ENCODE measurements around the gene AGBL1.

The AGBL1 gene

DNA sequence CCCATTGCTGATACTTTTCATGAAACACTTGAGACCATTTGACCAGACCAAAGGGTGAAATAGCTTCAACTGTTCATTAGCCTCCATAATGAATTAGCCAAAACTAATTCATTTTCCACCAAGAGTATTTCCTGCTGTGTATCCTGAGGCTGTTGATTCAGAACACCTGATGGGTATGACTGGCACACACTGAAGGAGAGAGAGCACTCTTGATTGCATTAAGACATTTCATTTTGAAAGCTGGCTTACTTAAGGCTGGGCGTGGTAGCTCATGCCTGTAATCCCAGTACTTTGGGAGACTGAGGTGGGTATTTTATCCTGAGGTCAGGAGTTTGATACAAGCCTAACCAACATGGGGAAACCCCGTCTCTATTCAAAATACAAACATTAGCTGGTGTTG lies 175.6 kb downstream of the AGBL1 start:
- no peak for DNase-seq

DNA sequence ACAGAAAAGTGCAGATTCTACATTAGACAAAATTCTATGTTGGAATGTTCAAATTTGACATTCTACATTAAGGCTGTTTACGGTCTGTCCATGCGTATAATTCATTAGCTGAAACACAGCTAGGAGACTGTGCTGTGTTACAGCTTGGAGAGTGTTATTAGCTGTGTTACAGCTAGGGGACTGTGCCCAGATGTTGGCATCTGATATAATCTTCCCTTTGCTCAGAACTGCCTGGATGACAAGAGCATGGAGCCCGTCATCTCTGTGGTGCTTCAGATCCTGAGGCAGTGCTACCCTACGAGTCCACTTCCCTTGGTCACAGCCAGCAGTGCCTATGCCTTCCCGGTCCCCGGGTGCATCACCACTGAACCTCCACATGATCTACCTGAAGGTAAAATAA lies 177.0 kb downstream of the AGBL1 start:
- no peak for DNase-seq

DNA sequence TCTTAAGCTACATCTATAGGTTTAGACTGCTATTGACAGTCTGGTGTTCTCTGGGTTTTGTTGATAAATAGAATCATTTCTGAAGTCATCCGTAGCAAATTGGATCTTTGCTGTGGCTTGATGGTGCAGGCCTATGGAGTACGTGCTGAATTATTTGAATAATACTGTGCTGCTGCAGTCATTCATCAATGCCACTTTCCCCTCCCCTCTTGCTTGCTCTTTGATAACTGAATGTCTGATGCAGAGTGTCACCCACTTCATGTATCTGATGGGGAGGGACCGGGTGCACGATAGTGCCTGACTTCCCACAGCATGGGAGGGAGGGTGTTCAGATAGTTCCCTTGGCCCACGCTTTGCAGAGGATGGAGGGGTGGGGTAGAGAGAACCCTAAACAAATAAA lies 179.9 kb downstream of the AGBL1 start:
- no peak for DNase-seq

GRCh38 chr15:86263230-86263629 lies 183.6 kb downstream of the AGBL1 start:
- no peak for DNase-seq

- no peak for DNase-seq
Measured at GRCh38 chr15:86266896-86267484, 187.3 kb downstream of the AGBL1 start.

GRCh38 chr15:86267892-86268291 lies 188.2 kb downstream of the AGBL1 start:
- no peak for DNase-seq

GRCh38 chr15:86268558-86268957 lies 188.9 kb downstream of the AGBL1 start:
- DNase-seq, result no peak

DNA sequence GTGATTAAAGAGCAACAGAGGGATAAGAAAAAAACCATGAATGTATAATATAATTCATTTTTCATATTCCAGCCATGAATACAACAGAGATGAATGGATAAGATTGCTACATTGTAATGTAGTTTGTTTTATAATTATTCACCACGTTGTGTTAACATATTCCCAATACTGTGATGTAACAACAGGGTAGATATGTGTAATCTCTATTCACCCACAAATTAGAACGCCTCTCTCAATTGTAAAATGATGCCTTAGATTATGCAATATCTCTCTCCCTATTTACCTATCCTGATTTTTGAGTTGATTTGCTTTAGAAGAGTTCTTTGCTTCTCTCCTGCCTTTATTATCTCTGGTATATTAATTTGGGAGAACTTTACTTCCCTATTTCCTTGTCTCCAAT lies 193.6 kb downstream of the AGBL1 start:
- no peak for DNase-seq

GRCh38 chr15:86275361-86275760 lies 195.7 kb downstream of the AGBL1 start:
- DNase-seq, result no peak

DNA sequence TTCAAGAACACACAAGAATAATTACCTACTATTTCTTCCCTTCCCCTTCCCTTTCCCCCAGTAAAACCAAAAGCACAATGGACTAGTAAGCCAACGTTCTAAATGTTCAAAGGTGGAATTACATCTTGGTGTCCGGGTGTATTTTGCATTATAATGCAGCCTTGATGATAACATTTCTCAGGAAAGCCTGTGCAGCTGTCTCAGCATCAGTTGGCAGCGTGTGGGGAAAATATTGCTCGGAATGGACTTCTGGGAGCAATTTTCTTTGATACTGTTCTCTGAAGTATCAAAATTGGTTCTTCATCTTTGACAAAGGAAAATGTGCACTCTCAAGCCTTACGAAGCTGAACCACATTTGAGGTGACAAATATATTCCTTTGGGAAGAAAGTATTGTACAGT lies 198.9 kb downstream of the AGBL1 start:
- no peak for DNase-seq

DNA sequence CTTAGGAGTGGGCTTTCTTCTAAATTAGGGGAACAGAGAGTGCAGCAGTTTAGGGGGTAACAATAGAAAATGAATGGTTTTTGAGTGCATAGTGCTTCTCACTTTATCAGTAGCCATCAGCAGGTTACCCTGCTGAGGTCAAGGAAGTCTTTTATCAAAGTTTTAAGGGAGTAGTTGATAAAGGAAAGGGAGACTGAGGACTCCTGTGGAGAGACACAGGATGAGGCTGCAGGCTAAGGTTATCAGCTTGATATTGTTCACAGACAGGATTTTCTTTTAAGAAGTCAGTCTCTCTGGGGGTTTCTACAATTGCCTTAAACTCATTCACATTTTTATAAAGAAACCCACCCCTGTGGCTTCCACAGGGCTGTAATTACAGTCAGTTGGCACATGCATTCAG lies 205.0 kb downstream of the AGBL1 start:
- no peak for DNase-seq

DNA sequence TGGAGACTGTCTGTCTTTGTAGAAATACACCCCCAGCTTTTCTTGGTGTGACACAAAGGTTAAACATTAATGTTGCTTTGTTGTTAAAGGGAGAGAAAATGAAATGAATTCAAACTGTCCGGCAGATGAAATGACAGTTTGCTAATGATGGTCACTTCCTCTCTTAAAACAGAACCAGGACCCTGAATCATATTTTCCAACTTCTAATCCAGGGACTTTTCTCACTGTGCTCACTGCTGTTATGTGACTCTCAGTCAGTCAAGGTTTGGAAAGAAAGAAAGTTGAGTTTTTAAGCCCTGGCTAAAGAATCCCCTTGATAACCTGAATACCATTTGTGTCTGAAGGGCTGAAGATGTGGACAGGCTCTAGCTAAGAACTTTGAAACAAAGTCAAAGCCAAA lies 215.8 kb downstream of the AGBL1 start:
- no peak for DNase-seq

DNA sequence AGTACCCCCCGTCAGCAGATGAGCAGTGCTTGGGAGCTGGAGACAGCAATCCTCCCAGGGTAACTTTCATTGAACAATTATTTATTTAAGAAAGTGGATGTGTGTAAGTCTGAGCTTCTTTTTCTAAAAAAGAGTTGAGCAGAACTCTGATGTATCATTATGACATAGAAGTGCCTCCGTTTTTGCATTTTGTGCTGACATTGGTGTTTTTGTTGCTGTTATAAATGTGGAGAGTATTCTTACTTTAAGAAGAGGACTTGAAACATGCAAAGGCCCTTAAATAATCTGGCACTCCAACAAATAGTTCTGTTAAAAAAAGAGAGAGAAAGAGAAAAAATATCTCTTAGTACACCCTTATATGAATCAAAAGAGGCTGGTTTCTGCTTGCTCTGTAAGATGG lies 217.1 kb downstream of the AGBL1 start:
- no peak for DNase-seq

DNA sequence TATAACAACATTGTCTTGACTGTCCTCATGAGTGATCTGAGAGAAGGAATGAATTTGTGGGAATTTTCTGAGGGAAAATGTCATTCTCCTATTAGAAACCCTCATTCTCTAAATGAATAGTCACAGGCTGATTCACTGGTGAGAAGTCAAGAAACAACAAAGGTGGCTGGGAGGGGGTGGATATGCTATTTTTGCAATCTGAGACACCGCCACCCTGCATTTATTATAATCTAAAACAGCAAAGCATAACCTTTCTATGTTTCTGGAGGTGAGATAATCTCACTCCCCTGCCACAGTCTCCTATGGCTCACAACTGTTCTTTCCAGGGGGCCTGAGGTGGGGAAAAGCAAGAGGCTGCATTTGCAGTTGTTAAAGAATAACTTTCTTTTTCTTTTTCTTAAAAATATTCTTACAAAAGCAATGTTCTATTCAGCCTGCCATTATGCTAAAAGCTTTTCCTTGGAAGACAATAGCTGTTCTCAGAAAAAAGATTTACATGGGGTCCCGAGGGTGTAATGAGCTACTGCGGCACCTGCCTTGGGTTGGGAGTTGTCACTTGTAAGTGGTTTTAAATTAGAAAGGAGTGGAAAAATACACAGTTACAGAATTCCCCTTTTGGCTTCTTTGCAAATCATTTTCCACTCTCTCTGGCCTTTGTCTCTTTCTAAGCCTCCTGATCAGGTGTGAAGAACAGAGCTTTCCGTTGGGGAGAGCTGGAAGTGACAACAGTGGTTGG lies 220.9 kb downstream of the AGBL1 start:
- DNase-seq, result no peak

DNA sequence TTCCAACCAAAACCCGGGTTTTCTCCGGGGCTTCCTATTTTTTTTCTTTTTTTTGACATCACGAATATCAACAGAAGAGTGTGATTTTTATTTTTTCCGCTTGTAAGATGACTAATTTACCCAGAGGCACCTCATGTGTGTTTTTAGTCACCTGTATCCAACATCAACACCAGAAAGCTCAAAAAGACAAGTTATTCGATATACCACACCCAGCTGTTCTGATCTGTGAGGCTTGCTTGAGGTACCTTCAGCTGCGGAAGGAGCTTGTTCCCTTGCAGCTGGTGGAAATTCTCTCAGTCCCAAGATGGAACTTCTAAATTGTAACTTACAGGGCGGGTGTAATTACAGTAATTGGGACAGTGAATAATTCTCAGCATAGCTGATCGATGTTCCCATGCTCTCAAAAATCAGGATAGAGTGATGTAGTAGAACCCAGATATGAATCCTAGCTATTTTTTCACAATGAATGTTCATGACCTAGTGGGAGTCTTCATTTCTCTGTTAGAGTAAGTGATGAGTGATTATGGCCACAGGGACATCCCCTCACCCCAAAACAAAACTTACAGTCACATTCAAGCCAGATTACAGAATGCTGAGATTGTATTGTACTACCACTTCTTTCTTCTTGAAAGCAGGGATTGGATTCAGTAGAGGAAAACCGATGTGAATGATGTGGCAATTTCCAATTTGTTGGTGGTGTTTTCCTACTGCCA lies 232.1 kb downstream of the AGBL1 start:
- no peak for DNase-seq

DNA sequence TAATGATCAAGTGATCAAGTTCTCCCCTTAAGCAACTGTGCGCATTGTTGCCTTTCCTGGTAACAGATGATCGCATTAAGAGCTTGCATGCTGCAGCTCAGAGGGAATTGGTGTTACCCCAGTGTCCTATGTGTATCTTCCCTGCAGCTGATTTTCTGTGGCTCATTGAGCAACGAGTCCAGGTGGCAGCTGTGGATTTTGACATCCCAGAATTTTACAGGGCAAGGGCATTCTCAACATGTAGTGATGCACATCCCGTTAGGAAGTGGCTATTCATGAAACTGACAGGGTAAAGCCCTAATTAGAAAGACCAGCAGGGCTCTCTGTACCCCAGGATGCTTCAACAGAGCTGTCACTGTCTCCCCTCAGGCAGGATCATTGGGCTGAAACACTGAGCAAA lies 232.8 kb downstream of the AGBL1 start:
- no peak for DNase-seq

DNA sequence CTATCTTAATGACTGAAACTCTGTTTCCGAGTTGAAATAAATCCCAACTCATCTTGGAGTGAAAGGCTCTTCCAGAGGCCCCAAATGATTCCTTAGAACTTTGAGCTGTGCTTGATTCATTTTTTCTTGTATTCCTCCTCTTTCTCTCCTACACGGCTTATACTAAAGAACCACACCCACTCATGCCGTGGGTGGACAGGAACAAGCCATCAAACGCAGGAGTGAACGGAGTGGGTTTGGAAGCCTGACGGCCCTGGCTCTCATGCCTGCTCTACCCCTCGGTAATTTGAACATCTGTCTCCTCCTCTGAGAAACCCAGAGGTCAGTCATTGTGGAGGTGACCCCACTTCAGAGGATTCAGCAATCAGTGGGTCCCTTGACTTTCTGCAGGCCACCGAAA lies 236.5 kb downstream of the AGBL1 start:
- no peak for DNase-seq

DNA sequence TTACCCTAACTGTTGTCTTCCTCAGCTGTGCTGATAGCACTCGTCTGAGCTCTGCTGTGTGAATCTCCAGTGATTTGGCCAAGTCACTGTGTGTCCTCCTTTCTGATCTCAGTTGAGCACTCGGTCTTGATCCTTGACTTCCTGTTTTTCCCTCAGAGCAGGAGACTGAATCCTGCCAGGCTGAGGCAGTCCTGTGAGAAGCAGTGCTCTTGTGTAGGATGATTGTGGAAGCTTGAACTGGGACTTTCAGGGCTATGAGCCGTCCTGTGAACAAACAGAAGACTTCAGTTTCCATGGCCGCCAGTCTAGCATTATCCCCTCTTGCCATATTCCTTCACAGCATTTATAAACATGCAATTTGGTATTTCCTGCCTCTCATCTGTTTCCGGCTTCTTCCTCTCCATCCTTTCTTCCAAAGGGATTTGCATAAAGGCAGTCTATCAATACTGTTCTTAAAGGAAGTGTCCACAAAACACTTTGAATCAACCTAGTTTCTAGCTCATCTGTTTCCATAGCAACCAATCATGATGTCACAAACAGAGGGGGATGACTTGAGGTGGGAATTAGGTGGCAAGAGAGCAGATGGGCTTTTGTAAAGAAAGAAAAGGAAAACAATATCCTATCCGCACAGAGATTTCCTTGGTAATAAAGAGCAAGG lies 237.2 kb downstream of the AGBL1 start:
- no peak for DNase-seq

DNA sequence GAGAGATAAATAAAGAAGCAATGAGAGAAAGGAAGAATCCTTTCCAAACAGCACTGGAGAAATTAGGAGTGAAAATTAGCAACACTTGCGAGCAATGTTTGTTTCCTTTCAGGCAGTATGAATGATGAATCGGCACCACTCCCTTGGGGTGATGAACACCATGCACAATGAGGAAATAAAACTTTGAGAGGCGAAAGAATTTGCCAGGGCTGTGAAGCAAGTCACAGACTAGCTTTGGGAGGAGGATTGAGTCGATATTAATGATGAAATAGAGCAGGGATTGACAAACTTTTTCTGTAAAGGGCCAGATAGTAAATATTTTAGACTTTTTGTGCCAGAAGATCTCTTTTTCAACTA lies 237.7 kb downstream of the AGBL1 start:
- DNase-seq, result no peak

- DNase-seq, result no peak
Measured at GRCh38 chr15:86322629-86323028, 243.0 kb downstream of the AGBL1 start.

DNA sequence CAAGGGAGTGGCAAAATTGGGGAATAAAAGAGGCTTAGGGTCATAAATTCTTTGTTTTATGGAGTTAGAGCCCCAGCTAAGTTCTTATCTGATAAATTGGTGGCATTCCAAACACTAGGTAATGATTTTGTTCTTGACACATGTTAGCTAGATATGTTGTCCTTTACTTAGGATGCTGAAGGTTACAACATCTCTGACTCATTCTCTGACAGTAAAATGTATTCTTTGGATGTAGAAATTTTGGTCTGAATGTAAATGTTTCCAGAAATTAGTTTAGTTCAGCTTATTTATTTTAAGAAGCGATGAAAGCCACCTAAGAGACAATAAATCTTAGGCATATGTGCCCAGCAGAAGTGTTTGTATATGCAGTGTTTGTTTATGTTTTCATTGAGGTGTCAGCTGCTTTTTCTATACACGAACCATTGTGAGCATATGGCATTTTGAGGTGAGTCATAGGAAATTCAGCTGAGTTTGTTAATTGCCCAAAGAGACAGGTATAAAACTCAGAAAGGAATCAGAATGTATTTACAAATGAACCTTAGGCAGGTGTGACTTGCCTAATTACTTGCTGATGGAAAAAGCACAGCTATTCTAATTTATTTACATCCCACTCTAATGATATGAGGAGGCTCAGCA lies 247.7 kb downstream of the AGBL1 start:
- no peak for DNase-seq

DNA sequence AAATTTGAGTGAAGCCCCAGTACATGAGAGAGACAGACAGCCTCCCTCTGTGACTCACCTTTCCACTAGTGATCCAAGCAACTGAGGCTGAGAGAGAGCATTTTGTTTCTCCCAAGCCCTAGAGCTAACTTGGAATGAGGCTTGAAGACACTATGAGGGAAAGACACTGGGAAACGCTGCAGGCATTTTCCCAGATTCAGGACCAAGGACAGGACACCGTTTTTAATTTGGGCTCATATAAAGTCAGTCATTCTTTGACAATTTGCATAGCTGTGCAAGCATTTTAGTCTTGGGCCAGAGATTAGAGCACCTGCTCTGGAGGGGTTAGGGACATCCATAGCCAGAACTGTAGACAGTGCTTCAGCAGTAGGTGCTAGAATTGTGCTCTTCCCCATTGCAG lies 249.0 kb downstream of the AGBL1 start:
- DNase-seq, result no peak

- DNase-seq, result no peak
Measured at GRCh38 chr15:86329311-86330013, 249.8 kb downstream of the AGBL1 start.

All from NCI-H510A (cell line).